ENCODE data around the gene ALLC. TPM values are rescaled to one million over a fixed set of nuclear protein-coding genes. Genes with fewer than 3 reads are reported as not detected.
A peak's percentile ranks its signal among the peaks of the same experiment; 100 is the strongest.

ALLC gene
- total RNA-seq, 2 experiments from 2014 or later, result not detected

DNA sequence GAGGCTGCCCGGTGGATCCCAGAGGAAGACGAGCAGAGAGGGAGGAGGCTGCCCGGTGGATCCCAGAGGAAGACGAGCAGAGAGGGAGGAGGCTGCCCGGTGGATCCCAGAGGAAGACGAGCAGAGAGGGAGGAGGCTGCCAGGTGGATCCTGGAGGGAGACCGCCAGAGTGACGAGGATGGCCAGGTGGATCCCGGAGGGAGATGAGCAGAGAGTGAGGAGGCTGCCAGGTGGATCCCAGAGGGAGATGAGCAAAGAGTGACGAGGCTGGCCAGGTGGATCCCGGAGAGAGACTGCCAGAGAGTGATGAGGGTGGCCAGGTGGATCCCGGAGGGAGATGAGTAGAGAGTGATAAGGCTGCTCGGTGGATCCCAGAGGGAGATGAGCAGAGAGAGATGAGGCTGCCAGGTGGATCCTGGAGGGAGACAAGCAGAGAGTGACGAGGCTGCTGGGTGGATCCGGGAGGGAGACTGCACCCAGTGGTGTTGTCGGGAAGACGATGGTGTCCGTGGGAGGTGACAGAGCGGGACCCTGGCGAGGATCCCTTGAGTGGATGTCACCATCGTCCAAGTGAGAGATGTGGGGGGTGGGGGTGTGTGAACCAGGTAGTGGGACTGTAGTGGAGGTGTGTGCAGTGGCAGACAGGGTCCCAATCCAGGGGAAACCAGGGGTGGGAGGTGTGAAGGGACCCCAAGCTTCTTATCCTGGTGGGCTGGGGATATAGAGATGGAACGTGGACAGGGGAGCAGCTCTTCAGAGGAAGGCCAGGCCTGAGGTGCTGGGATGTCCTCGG lies 67.7 kb downstream of the ALLC start:
- Mint-ChIP-seq H3K36me3 (ENCODE audit: low read depth) (no peaks in the 10 kb centered on the region), H3K9me3 (ENCODE audit: low read depth) (no peaks in the 10 kb centered on the region), H3K4me1 (no peaks in the 10 kb centered on the region), H3K4me3 (no peak overlapping the region), H3K27ac (no peak overlapping the region), H3K27me3 (peaks cover 8% of the 10 kb centered on the region)
- ATAC-seq (no peak), DNase-seq (no peak)
- CTCF ChIA-PET, result no interaction called here
- POLR2A ChIA-PET, result no interaction called here
- intact Hi-C loops (cut with DNase I, micrococcal nuclease), result loop anchor here in 1 of 2 experiments (10.0 kb wide), 1 partner anchor 1639 kb away; no protein-coding TSS in a partner anchor

GRCh38 chr2:3726511-3726910 lies 68.5 kb downstream of the ALLC start:
- Mint-ChIP-seq H3K27ac (no peak overlapping the region), H3K4me1 (no peaks in the 10 kb centered on the region), H3K27me3 (peaks cover 8% of the 10 kb centered on the region), H3K9me3 (ENCODE audit: low read depth) (no peaks in the 10 kb centered on the region), H3K4me3 (no peak overlapping the region), H3K36me3 (ENCODE audit: low read depth) (no peaks in the 10 kb centered on the region)
- ChIA-PET POLR2A (no interaction called here), CTCF (interaction anchor here (4.9 kb wide), 1 partner anchor 54 kb away, joined by 50 read pairs; no protein-coding TSS in a partner anchor)
- intact Hi-C loops (cut with DNase I, micrococcal nuclease), result loop anchor here in 1 of 2 experiments (10.0 kb wide), 1 partner anchor 1638 kb away; no protein-coding TSS in a partner anchor
- ATAC-seq (no peak), DNase-seq (no peak)

GRCh38 chr2:3727397-3728045 lies 69.5 kb downstream of the ALLC start:
- Mint-ChIP-seq H3K27ac (no peak overlapping the region), H3K4me3 (no peak overlapping the region), H3K27me3 (peaks cover 5% of the 10 kb centered on the region), H3K36me3 (ENCODE audit: low read depth) (no peaks in the 10 kb centered on the region), H3K9me3 (ENCODE audit: low read depth) (no peaks in the 10 kb centered on the region), H3K4me1 (no peaks in the 10 kb centered on the region)
- intact Hi-C loops (cut with DNase I, micrococcal nuclease), result loop anchor here (1.0 to 10.0 kb wide), 4 partner anchors 53 to 1637 kb away; no protein-coding TSS in a partner anchor
- no peak for DNase-seq
- no peak for ATAC-seq
- ChIA-PET CTCF (interaction anchor here (0.6 to 4.9 kb wide), 15 partner anchors 11 to 1638 kb away, joined by 3 to 50 read pairs (median 4); no protein-coding TSS in a partner anchor), POLR2A (no interaction called here)

DNA sequence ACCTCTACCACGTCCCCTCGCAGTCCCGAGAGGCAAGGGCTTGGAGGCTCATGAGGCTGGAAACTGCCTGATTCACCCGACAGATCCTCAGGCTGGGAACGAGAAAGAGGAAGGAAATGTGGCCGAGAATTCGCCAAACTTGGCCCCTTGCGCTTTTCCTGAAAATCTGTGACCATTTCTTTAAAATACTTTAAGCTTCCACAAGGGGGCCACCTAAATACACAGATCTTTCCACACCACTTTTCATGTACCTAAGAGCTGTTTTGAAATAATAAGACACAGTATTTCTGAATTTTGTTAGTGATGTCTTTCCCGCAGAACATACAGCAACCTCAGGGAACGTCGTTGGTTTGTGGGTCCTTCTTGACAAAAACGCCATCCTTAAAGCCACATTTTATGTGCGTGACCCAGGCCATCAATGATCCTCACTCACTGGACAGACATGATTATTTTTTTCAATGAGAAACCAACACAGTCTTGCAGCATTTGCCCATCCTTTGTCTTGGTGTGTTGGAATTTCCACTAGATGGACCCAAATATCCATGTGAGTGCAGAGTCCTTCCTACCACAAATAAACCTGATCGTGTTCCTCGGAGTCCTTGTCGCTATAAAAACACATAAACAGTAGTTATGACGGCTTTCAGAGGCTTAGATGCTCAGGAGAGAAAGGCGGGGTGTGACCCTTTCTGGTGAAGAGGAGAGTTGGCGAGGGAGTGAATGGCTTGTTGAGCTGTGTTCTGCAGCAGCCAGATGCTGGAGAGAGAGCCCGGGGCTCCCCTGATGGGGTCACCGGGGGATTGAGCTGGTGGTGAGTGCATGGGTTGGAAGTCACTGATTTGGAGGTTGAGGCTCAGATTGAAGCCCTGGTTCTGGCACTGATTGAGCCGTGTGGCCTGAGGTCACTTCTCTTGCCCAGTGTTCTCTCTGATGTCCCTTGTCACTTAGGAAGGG lies 70.4 kb downstream of the ALLC start:
- DNase-seq (no peak), ATAC-seq (no peak)
- Mint-ChIP-seq H3K4me1 (no peaks in the 10 kb centered on the region), H3K27me3 (peaks cover 2% of the 10 kb centered on the region), H3K36me3 (ENCODE audit: low read depth) (no peaks in the 10 kb centered on the region), H3K4me3 (no peak overlapping the region), H3K27ac (no peak overlapping the region), H3K9me3 (ENCODE audit: low read depth) (no peaks in the 10 kb centered on the region)
- intact Hi-C loops (cut with DNase I, micrococcal nuclease), result loop anchor here (1.0 to 10.0 kb wide), 4 partner anchors 52 to 1636 kb away; no protein-coding TSS in a partner anchor
- ChIA-PET CTCF (interaction anchor here (0.6 to 4.9 kb wide), 16 partner anchors 10 to 1637 kb away, joined by 3 to 50 read pairs (median 4); no protein-coding TSS in a partner anchor), POLR2A (no interaction called here)

DNA sequence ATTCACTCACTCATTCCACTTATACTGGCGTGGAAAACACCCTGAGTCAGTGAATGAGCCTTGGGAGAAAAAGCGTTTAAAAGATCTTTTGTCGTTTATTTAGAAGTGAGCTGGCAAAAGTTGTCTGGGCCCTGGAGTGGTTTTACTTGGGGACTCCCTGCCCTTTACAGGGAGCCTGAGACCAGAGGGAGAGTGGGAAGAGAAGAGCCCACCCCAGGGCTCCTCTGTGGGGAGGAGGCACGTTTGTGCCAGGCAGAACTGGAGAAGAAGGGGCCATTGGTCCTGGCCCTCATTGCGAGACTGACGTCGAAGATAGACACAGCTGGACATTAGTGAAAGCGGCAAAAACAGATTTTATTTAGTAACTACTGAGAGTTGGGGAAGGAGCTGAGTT lies 71.1 kb downstream of the ALLC start:
- no peak overlapping the region for H3K4me3 Mint-ChIP-seq
- no peaks in the 10 kb centered on the region for H3K4me1 Mint-ChIP-seq
- ChIA-PET POLR2A (no interaction called here), CTCF (interaction anchor here (0.6 to 4.9 kb wide), 4 partner anchors 14 to 316 kb away, joined by 3 to 50 read pairs (median 6); no protein-coding TSS in a partner anchor)
- DNase-seq, result no peak
- ATAC-seq, result no peak
- H3K27me3 Mint-ChIP-seq, result peaks cover under 1% of the 10 kb centered on the region
- H3K9me3 Mint-ChIP-seq (ENCODE audit: low read depth), result no peaks in the 10 kb centered on the region
- no peaks in the 10 kb centered on the region for H3K36me3 Mint-ChIP-seq (ENCODE audit: low read depth)
- no peak overlapping the region for H3K27ac Mint-ChIP-seq
- intact Hi-C loops (cut with DNase I, micrococcal nuclease), result loop anchor here (2.0 to 10.0 kb wide), 3 partner anchors 52 to 1636 kb away; no protein-coding TSS in a partner anchor

DNA sequence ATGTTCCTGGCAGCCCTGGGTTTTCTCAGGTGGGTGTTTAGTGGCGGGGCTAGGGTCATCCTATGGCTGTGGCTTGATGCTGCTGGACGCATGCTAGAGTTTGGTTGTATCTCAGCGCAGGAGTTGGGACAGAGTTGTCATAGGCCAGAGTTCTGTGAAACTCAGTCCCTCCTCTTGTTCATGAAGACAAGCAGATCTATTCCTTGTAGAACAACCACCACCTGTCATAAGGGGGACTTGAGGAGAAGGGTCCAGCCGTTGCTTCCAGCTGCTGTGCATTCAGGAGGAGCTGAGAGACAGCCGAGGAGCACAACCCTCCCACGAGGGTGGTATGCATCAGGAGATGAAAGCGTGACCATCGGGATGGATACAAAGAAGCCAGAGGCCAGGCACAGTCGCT lies 71.8 kb downstream of the ALLC start:
- POLR2A ChIA-PET, result no interaction called here
- no peaks in the 10 kb centered on the region for H3K4me1 Mint-ChIP-seq
- DNase-seq (no peak), ATAC-seq (no peak)
- CTCF ChIA-PET, result interaction anchor here (0.6 to 4.9 kb wide), 3 partner anchors 36 to 50 kb away, joined by 3 to 50 read pairs (median 3); no protein-coding TSS in a partner anchor
- H3K36me3 Mint-ChIP-seq (ENCODE audit: low read depth), result no peaks in the 10 kb centered on the region
- no peak overlapping the region for H3K4me3 Mint-ChIP-seq
- peaks cover 4% of the 10 kb centered on the region for H3K27me3 Mint-ChIP-seq
- no peak overlapping the region for H3K27ac Mint-ChIP-seq
- no peaks in the 10 kb centered on the region for H3K9me3 Mint-ChIP-seq (ENCODE audit: low read depth)
- intact Hi-C loops (cut with DNase I, micrococcal nuclease), result loop anchor here (2.0 to 10.0 kb wide), 3 partner anchors 51 to 1635 kb away; no protein-coding TSS in a partner anchor

- Mint-ChIP-seq H3K4me1 (no peaks in the 10 kb centered on the region), H3K9me3 (ENCODE audit: low read depth) (no peaks in the 10 kb centered on the region), H3K27ac (no peak overlapping the region), H3K27me3 (peaks cover 4% of the 10 kb centered on the region), H3K36me3 (ENCODE audit: low read depth) (no peaks in the 10 kb centered on the region), H3K4me3 (no peak overlapping the region)
- ATAC-seq, result no peak
- no peak for DNase-seq
- intact Hi-C loops (cut with DNase I, micrococcal nuclease), result no loop called here
- ChIA-PET POLR2A (no interaction called here), CTCF (interaction anchor here (0.6 to 4.9 kb wide), 2 partner anchors 41 to 49 kb away, joined by 3 to 50 read pairs; no protein-coding TSS in a partner anchor)
These were observed 72.6 kb downstream of the ALLC start for GRCh38 chr2:3730646-3731045.

DNA sequence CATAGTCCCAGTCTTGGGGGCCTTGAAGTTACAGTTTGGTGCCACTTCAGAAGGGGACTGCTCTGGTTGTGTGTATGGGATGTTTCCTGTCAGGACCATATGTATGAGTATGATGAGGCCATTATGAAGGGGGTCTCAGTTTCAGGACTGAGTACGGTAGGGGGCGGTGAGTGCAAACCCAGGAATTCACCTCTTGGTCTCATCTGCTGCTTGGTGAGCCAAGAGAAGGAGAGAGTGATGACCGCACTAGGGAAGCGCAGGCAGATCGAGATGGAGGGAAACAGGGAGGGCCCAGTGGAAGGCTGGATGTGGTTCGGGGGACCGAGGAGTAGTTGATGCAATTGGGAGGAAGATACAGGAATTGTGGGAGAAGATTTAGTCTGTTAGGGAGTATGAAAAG lies 73.8 kb downstream of the ALLC start:
- ATAC-seq, result no peak
- peaks cover 8% of the 10 kb centered on the region for H3K27me3 Mint-ChIP-seq

GRCh38 chr2:3736112-3736511 lies 78.1 kb downstream of the ALLC start:
- no peak for DNase-seq
- ChIA-PET CTCF (interaction anchor here (0.7 kb wide), 1 partner anchor 1901 kb away, joined by 5 read pairs; no protein-coding TSS in a partner anchor), POLR2A (no interaction called here)
- Mint-ChIP-seq H3K36me3 (ENCODE audit: low read depth) (no peaks in the 10 kb centered on the region), H3K4me3 (no peak overlapping the region), H3K4me1 (no peaks in the 10 kb centered on the region), H3K27me3 (peaks cover 8% of the 10 kb centered on the region), H3K27ac (no peak overlapping the region), H3K9me3 (ENCODE audit: low read depth) (no peaks in the 10 kb centered on the region)
- intact Hi-C loops (cut with DNase I, micrococcal nuclease), result no loop called here
- no peak for ATAC-seq

More for the DNA sequence above, 73.8 kb downstream of the ALLC start:
- no peak for DNase-seq
- H3K4me3 Mint-ChIP-seq, result no peak overlapping the region
- no peaks in the 10 kb centered on the region for H3K4me1 Mint-ChIP-seq
- CTCF ChIA-PET, result interaction anchor here (0.7 kb wide), 1 partner anchor 16 kb away, joined by 3 read pairs; no protein-coding TSS in a partner anchor
- H3K36me3 Mint-ChIP-seq (ENCODE audit: low read depth), result no peaks in the 10 kb centered on the region
- H3K9me3 Mint-ChIP-seq (ENCODE audit: low read depth), result no peaks in the 10 kb centered on the region
- H3K27ac Mint-ChIP-seq, result no peak overlapping the region
- intact Hi-C loops (cut with DNase I, micrococcal nuclease), result no loop called here
- POLR2A ChIA-PET, result no interaction called here

DNA sequence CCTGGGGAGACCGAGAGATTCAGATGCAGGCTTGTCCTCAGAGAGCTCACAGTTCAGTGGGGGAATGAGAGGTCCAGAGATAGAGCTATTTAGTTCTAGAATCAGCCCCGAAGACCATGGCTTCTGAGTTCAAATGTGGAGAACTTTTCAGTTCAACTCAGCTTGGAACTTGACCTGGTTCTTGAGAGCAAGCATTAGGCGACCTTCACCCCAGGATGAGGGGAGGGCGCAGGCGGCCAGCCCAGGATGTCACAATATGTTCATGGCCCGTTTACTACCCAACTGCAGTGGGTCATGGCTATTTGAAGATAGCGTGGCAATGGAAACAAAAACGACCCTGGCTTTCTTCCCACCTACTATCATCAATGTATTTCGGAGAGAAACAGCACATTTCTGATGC lies 79.1 kb downstream of the ALLC start:
- ChIA-PET POLR2A (no interaction called here), CTCF (no interaction called here)
- intact Hi-C loops (cut with DNase I, micrococcal nuclease), result no loop called here
- Mint-ChIP-seq H3K9me3 (ENCODE audit: low read depth) (no peaks in the 10 kb centered on the region), H3K27ac (no peak overlapping the region), H3K36me3 (ENCODE audit: low read depth) (no peaks in the 10 kb centered on the region), H3K4me1 (no peaks in the 10 kb centered on the region), H3K4me3 (no peak overlapping the region), H3K27me3 (peaks cover 8% of the 10 kb centered on the region)
- DNase-seq (no peak), ATAC-seq (no peak)

- ATAC-seq (no peak), DNase-seq (peak; percentile 49)
- no peak overlapping the region for H3K27ac Mint-ChIP-seq
- CTCF ChIA-PET, result interaction anchor here (0.6 kb wide), 1 partner anchor 10 kb away, joined by 4 read pairs; no protein-coding TSS in a partner anchor
- POLR2A ChIA-PET, result no interaction called here
- no peaks in the 10 kb centered on the region for H3K4me1 Mint-ChIP-seq
- no peaks in the 10 kb centered on the region for H3K36me3 Mint-ChIP-seq (ENCODE audit: low read depth)
- H3K27me3 Mint-ChIP-seq, result peaks cover 11% of the 10 kb centered on the region
- H3K9me3 Mint-ChIP-seq (ENCODE audit: low read depth), result no peaks in the 10 kb centered on the region
- intact Hi-C loops (cut with DNase I, micrococcal nuclease), result loop anchor here in 1 of 2 experiments (2.0 kb wide), 1 partner anchor 42 kb away; no protein-coding TSS in a partner anchor
- no peak overlapping the region for H3K4me3 Mint-ChIP-seq
These were observed 80.5 kb downstream of the ALLC start for GRCh38 chr2:3738454-3738853.
